ENCODE measurements around the gene RNASEH2C. TPM values are rescaled to one million over a fixed set of nuclear protein-coding genes. Genes with fewer than 3 reads are reported as not detected.

The RNASEH2C gene
- total and polyA plus RNA-seq, 2 of the 13 experiments (the other 11 are each of a cell fraction or from before 2014, with no cell fraction given): 27.4 to 50.9 TPM

DNA sequence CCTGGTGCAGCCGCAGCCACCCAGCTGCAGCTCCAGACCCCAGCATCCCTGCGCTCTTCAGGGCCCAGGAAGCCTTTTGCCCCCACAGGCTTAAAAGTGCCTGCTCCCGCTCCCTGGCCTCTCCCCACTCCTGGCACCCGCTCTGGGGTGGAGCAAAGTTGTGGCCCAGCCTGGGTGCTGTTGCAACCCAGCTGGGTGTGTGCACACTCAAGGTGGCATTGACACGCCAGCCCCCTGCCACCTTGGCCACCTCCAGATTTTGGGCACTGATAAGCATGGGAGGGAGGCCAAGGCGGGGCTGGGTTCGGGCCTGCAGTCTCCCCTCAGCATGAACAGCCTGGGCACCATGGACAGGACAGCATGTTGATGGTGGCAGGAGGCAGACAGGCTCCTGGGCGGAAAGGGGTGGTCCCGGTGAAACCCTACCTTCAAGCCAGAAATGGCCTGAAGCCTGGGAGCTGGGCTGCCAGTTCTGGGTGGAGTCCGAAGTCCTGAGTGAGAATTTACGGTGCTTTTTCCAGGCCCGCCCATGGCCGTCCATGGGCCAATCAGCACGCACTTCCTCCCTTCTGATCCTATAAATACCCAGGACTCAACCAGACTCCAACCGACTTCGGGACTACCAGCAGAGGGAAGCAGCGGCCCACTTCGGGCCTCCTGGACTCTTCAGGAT lies 23.6 kb upstream of the RNASEH2C start (continued):
- TF ChIP-seq, protein P1, sequence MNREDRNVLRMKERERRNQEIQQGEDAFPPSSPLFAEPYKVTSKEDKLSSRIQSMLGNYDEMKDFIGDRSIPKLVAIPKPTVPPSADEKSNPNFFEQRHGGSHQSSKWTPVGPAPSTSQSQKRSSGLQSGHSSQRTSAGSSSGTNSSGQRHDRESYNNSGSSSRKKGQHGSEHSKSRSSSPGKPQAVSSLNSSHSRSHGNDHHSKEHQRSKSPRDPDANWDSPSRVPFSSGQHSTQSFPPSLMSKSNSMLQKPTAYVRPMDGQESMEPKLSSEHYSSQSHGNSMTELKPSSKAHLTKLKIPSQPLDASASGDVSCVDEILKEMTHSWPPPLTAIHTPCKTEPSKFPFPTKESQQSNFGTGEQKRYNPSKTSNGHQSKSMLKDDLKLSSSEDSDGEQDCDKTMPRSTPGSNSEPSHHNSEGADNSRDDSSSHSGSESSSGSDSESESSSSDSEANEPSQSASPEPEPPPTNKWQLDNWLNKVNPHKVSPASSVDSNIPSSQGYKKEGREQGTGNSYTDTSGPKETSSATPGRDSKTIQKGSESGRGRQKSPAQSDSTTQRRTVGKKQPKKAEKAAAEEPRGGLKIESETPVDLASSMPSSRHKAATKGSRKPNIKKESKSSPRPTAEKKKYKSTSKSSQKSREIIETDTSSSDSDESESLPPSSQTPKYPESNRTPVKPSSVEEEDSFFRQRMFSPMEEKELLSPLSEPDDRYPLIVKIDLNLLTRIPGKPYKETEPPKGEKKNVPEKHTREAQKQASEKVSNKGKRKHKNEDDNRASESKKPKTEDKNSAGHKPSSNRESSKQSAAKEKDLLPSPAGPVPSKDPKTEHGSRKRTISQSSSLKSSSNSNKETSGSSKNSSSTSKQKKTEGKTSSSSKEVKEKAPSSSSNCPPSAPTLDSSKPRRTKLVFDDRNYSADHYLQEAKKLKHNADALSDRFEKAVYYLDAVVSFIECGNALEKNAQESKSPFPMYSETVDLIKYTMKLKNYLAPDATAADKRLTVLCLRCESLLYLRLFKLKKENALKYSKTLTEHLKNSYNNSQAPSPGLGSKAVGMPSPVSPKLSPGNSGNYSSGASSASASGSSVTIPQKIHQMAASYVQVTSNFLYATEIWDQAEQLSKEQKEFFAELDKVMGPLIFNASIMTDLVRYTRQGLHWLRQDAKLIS (CRISPR knock-in tag; IDR thresholded peaks at IDR 0.05): no peak
- TF ChIP-seq, protein P2, sequence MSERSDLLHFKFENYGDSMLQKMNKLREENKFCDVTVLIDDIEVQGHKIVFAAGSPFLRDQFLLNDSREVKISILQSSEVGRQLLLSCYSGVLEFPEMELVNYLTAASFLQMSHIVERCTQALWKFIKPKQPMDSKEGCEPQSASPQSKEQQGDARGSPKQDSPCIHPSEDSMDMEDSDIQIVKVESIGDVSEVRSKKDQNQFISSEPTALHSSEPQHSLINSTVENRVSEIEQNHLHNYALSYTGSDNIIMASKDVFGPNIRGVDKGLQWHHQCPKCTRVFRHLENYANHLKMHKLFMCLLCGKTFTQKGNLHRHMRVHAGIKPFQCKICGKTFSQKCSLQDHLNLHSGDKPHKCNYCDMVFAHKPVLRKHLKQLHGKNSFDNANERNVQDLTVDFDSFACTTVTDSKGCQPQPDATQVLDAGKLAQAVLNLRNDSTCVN (CRISPR knock-in tag; IDR thresholded peaks at IDR 0.05; ENCODE audit: borderline replicate concordance): no peak; the same call in 1 of the 2 replicates
- 0 out of 2 replicates have a peak, but pooled peaks have one; percentile 16 for TF ChIP-seq ZFY (CRISPR knock-in tag; IDR thresholded peaks at IDR 0.05)
- TF ChIP-seq, protein P3, sequence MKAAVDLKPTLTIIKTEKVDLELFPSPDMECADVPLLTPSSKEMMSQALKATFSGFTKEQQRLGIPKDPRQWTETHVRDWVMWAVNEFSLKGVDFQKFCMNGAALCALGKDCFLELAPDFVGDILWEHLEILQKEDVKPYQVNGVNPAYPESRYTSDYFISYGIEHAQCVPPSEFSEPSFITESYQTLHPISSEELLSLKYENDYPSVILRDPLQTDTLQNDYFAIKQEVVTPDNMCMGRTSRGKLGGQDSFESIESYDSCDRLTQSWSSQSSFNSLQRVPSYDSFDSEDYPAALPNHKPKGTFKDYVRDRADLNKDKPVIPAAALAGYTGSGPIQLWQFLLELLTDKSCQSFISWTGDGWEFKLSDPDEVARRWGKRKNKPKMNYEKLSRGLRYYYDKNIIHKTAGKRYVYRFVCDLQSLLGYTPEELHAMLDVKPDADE (CRISPR knock-in tag; IDR thresholded peaks at IDR 0.05): no peak
- TF ChIP-seq, protein P4, sequence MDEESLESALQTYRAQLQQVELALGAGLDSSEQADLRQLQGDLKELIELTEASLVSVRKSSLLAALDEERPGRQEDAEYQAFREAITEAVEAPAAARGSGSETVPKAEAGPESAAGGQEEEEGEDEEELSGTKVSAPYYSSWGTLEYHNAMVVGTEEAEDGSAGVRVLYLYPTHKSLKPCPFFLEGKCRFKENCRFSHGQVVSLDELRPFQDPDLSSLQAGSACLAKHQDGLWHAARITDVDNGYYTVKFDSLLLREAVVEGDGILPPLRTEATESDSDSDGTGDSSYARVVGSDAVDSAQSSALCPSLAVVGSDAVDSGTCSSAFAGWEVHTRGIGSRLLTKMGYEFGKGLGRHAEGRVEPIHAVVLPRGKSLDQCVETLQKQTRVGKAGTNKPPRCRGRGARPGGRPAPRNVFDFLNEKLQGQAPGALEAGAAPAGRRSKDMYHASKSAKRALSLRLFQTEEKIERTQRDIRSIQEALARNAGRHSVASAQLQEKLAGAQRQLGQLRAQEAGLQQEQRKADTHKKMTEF (CRISPR knock-in tag; IDR thresholded peaks at IDR 0.05): no peak
- TF ChIP-seq, protein P5, sequence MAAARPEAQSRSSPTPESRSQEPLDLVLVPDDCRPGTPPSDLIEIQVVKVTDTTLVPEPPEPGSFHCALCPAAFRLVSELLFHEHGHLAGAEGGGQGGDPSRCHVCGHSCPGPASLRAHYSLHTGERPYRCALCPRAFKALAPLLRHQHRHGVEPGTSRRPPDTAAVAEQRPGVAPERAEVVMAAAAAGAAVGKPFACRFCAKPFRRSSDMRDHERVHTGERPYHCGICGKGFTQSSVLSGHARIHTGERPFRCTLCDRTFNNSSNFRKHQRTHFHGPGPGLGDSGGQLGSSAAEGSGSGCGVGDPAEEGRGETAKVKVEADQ (CRISPR knock-in tag; IDR thresholded peaks at IDR 0.05; ENCODE audit: borderline replicate concordance): no peak
- TF ChIP-seq, protein P6, sequence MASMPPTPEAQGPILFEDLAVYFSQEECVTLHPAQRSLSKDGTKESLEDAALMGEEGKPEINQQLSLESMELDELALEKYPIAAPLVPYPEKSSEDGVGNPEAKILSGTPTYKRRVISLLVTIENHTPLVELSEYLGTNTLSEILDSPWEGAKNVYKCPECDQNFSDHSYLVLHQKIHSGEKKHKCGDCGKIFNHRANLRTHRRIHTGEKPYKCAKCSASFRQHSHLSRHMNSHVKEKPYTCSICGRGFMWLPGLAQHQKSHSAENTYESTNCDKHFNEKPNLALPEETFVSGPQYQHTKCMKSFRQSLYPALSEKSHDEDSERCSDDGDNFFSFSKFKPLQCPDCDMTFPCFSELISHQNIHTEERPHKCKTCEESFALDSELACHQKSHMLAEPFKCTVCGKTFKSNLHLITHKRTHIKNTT (CRISPR knock-in tag; IDR thresholded peaks at IDR 0.05): no peak
- TF ChIP-seq TEAD2 (CRISPR knock-in tag; IDR thresholded peaks at IDR 0.05): no peak
- TF ChIP-seq DR1 (CRISPR knock-in tag; IDR thresholded peaks at IDR 0.05): peak; percentile 82; the same call in 1 of the 2 replicates
- peak; percentile 38; the same call in 1 of the 2 replicates for TF ChIP-seq FOXK1 (CRISPR knock-in tag; IDR thresholded peaks at IDR 0.05; ENCODE audit: borderline replicate concordance, low read depth)
- 0 out of 2 replicates have a peak, but pooled peaks have one; percentile 61 for TF ChIP-seq EED (CRISPR knock-in tag; IDR thresholded peaks at IDR 0.05)
- no peak for TF ChIP-seq ZNF672 (CRISPR knock-in tag; IDR thresholded peaks at IDR 0.05)
- TF ChIP-seq ZNF3 (CRISPR knock-in tag; IDR thresholded peaks at IDR 0.05): no peak
- no peak for TF ChIP-seq CENPT (CRISPR knock-in tag; IDR thresholded peaks at IDR 0.05; ENCODE audit: low read depth)
- TF ChIP-seq ZNF549 (CRISPR knock-in tag; IDR thresholded peaks at IDR 0.05): no peak
- TF ChIP-seq, protein P7, sequence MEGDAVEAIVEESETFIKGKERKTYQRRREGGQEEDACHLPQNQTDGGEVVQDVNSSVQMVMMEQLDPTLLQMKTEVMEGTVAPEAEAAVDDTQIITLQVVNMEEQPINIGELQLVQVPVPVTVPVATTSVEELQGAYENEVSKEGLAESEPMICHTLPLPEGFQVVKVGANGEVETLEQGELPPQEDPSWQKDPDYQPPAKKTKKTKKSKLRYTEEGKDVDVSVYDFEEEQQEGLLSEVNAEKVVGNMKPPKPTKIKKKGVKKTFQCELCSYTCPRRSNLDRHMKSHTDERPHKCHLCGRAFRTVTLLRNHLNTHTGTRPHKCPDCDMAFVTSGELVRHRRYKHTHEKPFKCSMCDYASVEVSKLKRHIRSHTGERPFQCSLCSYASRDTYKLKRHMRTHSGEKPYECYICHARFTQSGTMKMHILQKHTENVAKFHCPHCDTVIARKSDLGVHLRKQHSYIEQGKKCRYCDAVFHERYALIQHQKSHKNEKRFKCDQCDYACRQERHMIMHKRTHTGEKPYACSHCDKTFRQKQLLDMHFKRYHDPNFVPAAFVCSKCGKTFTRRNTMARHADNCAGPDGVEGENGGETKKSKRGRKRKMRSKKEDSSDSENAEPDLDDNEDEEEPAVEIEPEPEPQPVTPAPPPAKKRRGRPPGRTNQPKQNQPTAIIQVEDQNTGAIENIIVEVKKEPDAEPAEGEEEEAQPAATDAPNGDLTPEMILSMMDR (CRISPR knock-in tag; IDR thresholded peaks at IDR 0.05): peak; percentile 91
- peak; percentile 68 for TF ChIP-seq NFYC (CRISPR knock-in tag; IDR thresholded peaks at IDR 0.05)
